Activated naive CD4-positive, alpha-beta T cell treated with anti-CD3 and anti-CD28 coated beads, Interleukin-2, amount 50 U/mL, for 72 hours (primary cell): ENCODE data around the gene COX17. TPM values are rescaled to one million over a fixed set of nuclear protein-coding genes. Genes with fewer than 3 reads are reported as not detected.

Source experiments
- ATAC-seq, 2 donors: fragments of 150-1000 bp; cut with Tn5 transposase; 2 replicates each; pipeline ENCODE4 v1.10.0; 2021; ENCODE audit warnings: mild to moderate bottlenecking in 2 of 2, moderate library complexity in 2 of 2
- DNase-seq, 2 donors: peaks; one replicate each; pipeline ENCODE4 v3.0.0; 2021 to 2022; ENCODE audit warnings: low spot score in 2 of 2
- H3K27ac Mint-ChIP-seq, 2 donors: one replicate each; pipeline ENCODE4 v1.8.0; 2022; ENCODE audit warnings: mild to moderate bottlenecking in 2 of 2, mixed read lengths in 2 of 2
- H3K36me3 Mint-ChIP-seq, 2 donors: one replicate each; pipeline ENCODE4 v1.8.0; 2022; ENCODE audit warnings: mixed read lengths in 2 of 2
- H3K9me3 Mint-ChIP-seq, 2 donors: one replicate each; pipeline ENCODE4 v1.8.0; 2022; ENCODE audit warnings: mixed read lengths in 2 of 2
- total RNA-seq, 2 donors: library from RNA; stranded (reverse); gene quantifications; one replicate each; pipeline ENCODE4 v1.2.3, GENCODE V29; 2022

COX17 gene
- total RNA-seq, 2 donors from 2014 or later, result 76.2 to 78.2 TPM

GRCh38 chr3:119659606-119660291 lies 17.5 kb downstream of the COX17 start:
- no peaks in the 10 kb centered on the region for H3K9me3 Mint-ChIP-seq
- H3K36me3 Mint-ChIP-seq, result no peaks in the 10 kb centered on the region
- ATAC-seq (no peak), DNase-seq (no peak)
- H3K27ac Mint-ChIP-seq, result no peak overlapping the region

- H3K36me3 Mint-ChIP-seq, result no peaks in the 10 kb centered on the region
Measured at GRCh38 chr3:119658994-119659393, 18.2 kb downstream of the COX17 start.

GRCh38 chr3:119657887-119658702 lies 19.1 kb downstream of the COX17 start:
- H3K9me3 Mint-ChIP-seq, result no peaks in the 10 kb centered on the region
- no peak for ATAC-seq
- DNase-seq, result no peak
- no peak overlapping the region for H3K27ac Mint-ChIP-seq
- H3K36me3 Mint-ChIP-seq, result no peaks in the 10 kb centered on the region

More at GRCh38 chr3:119658994-119659393, 18.2 kb downstream of the COX17 start:
- DNase-seq (no peak), ATAC-seq (no peak)
- Mint-ChIP-seq H3K9me3 (no peaks in the 10 kb centered on the region), H3K27ac (no peak overlapping the region)

- H3K9me3 Mint-ChIP-seq, result no peaks in the 10 kb centered on the region
- H3K27ac Mint-ChIP-seq, result no peak overlapping the region
- ATAC-seq (no peak), DNase-seq (no peak)
- H3K36me3 Mint-ChIP-seq, result no peaks in the 10 kb centered on the region
Measured at GRCh38 chr3:119653876-119654275, 23.3 kb downstream of the COX17 start.

DNA sequence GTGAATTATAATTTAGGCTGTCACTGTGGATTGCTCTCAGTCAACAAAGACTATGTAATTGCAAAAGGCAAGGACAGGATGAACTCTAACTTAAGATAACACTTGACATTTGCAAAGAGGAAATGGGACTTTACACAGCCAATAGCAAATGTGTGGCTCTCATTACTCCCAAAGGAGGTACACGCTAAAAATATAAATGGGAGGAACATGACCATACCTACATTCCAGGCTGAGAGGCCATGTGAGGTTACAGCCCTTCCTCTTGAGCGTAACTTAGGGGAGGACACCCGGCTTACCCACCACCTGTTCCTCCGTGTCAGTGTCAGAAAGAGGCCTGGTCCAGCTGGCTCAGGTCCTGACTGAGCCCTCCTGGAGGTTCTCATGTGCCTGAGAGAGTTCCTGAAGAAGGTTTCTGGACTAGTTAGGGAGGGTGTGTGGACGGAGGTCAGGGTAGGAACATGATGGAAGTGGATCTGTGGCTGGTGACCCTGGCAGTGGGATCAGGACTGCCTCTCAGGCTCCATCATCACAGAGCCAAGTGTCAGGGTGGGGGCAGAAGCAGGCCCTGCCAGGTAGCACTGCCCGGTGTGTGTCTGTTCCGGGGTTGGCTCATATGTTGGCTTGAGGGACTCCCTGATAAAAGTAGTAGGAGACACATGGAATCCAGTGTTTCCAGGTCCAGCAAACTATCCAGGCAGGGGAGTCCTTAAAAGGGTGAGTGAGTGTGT lies 24.7 kb downstream of the COX17 start:
- no peak for ATAC-seq
- no peaks in the 10 kb centered on the region for H3K9me3 Mint-ChIP-seq
- H3K36me3 Mint-ChIP-seq, result no peaks in the 10 kb centered on the region
- no peak overlapping the region for H3K27ac Mint-ChIP-seq
- DNase-seq, result no peak

- DNase-seq, result no peak
- no peaks in the 10 kb centered on the region for H3K36me3 Mint-ChIP-seq
- peak overlapping the region in 1 of 2 donors; percentile 27 for H3K27ac Mint-ChIP-seq
- ATAC-seq, result no peak
- no peaks in the 10 kb centered on the region for H3K9me3 Mint-ChIP-seq
Measured at GRCh38 chr3:119649761-119650160, 27.4 kb downstream of the COX17 start.

DNA sequence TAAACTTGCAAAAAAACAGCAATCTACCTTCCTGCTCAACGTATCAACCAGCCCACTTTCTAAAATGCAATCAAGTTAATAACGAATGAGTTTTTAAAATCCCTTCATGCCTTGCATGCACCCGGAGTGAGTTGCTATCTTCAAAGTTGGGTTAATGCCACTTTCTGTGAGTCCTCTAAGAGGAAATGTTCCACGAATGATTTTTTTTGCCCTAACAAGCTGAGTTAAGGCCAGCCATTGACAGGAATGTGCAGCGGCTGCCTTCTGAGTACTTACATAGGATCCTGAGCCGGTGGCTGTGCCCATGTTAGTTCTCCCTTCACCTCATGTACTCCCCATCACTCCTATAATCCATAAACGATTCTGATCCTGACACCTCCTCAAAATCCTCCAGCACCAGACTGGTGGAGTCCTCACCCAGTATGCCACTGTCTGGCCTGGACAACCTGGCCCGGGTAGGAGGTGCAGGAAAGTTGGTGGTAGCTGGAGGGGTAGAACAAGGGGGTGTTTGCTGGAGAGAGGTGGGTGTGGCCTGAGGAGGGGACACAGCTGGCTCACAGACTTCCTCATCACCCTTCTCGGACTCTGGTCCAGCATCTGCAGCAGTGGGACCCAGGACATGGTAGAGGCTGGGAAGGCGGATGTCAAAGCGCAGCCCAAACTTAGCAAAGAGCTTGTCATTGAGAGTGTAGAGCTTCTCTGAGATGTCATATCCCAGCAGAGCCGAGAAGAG lies 29.2 kb downstream of the COX17 start:
- Mint-ChIP-seq H3K27ac (no peak overlapping the region), H3K9me3 (no peaks in the 10 kb centered on the region), H3K36me3 (no peaks in the 10 kb centered on the region)
- ATAC-seq (no peak), DNase-seq (no peak)

DNA sequence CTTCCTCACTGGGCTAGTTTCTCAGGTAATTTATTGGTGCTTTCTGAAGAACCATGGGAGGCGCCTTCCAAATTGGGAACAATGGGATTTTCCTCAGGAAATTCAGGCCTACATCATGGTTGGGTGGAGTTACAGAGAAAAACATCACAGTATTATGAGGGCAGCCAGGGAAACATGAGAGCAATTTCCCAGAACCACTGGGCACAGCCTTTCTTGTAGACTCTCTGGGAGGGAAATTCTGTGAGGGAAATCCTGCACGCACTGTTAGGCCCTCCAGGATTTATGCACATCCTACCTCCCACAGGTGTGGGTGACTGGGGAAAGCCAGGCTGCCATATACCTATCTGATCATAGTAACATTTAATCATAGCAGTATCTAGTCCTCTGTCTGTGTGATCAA lies 30.0 kb downstream of the COX17 start:
- no peaks in the 10 kb centered on the region for H3K9me3 Mint-ChIP-seq
- ATAC-seq (no peak), DNase-seq (no peak)
- H3K27ac Mint-ChIP-seq, result no peak overlapping the region
- no peaks in the 10 kb centered on the region for H3K36me3 Mint-ChIP-seq

DNA sequence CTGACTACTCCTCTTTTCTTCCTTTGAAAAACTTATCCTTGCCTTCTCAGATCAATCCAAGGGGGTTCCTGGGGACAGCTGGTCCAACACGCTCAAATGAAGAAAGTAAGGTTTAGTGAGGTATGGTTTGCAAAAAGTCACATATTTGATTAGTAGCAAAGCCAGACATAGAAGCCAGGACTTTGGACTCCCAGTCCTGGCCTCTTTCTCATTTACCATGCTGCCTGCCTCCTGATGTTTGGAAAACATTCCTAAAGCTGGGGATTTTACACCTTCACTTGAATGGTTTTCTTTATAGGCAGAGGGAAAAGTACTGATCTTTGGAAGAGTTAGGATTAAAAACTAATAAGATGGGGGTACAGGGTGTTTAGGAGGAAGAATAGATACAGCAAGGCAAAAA lies 31.4 kb downstream of the COX17 start:
- H3K27ac Mint-ChIP-seq, result peak overlapping the region in 1 of 2 donors; percentile 22
- DNase-seq, result no peak
- ATAC-seq, result no peak
- H3K9me3 Mint-ChIP-seq, result peaks cover 0 to 5% of the 10 kb centered on the region in 2 donors
- H3K36me3 Mint-ChIP-seq, result peaks cover 0 to 8% of the 10 kb centered on the region in 2 donors

GRCh38 chr3:119644481-119644880 lies 32.7 kb downstream of the COX17 start:
- DNase-seq, result no peak
- Mint-ChIP-seq H3K9me3 (peaks cover 4 to 10% of the 10 kb centered on the region in 2 donors), H3K27ac (peak overlapping the region in 1 of 2 donors; percentile 44), H3K36me3 (peaks cover 8 to 21% of the 10 kb centered on the region in 2 donors)
- no peak for ATAC-seq

- Mint-ChIP-seq H3K27ac (peak overlapping the region; percentile 44 to 56), H3K36me3 (peaks cover 9 to 21% of the 10 kb centered on the region in 2 donors), H3K9me3 (peaks cover 5 to 10% of the 10 kb centered on the region in 2 donors)
- DNase-seq (no peak), ATAC-seq (no peak)
Measured at GRCh38 chr3:119643528-119643927, 33.7 kb downstream of the COX17 start.

DNA sequence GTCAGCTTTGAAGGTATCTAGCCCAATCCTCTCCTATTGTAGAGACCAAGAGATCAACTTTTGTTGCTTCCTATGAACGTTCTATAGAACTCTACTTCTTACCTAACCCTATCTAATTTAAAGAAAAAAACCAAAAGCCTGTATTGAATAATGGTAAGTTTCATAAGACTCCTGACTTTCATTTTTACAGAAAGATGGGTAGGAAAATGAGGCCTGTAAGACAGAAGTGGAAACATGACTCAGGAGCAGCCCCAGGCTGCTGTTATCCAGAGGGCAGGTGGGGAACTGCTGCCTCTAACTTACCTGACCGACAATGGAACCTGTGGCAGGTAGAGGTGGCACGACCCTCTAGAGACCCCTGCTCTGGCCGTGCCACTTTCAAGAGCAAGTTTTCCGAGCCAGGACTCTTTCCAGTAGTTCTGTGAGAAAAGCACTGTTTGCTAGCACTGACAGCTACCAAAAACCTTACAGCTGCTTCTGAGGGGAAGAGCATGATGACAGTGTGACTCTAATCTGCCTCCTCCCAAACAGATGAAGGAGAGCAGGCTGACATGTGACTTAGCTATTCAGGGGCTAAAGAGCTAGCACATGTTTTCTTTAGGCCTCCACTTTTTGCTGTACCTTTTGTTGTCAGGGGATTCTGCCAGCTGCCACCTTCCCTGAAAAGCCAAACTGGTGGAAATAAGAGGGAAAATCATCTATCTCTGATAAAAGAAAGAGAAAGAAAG lies 34.3 kb downstream of the COX17 start:
- Mint-ChIP-seq H3K27ac (peak overlapping the region; percentile 3 to 44), H3K9me3 (peaks cover 5 to 10% of the 10 kb centered on the region in 2 donors), H3K36me3 (peaks cover 9 to 23% of the 10 kb centered on the region in 2 donors)
- ATAC-seq (peak in 1 of 2 donors; percentile 46), DNase-seq (peak in 1 of 2 donors; percentile 12)

DNA sequence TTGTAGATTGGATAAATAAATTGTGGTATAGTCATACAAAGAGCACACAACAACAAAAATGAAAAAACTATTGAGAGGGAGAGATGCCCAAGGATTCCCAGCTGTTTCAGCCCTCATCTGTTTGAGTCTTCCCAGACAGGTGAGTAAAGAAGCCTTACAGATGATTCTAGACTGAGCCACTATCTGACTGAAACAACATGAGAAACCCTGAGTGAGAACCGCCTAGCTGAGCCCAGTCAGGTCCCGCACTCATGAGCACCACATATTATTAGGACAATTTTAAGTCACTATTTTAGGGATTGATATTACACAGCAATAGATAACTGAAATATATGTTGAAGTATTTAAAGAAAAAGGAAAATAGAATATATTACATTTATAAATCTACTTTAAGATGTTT lies 35.8 kb downstream of the COX17 start:
- DNase-seq (no peak), ATAC-seq (no peak)
- Mint-ChIP-seq H3K9me3 (peaks cover 5 to 10% of the 10 kb centered on the region in 2 donors), H3K36me3 (peaks cover 9 to 28% of the 10 kb centered on the region in 2 donors), H3K27ac (no peak overlapping the region)

DNA sequence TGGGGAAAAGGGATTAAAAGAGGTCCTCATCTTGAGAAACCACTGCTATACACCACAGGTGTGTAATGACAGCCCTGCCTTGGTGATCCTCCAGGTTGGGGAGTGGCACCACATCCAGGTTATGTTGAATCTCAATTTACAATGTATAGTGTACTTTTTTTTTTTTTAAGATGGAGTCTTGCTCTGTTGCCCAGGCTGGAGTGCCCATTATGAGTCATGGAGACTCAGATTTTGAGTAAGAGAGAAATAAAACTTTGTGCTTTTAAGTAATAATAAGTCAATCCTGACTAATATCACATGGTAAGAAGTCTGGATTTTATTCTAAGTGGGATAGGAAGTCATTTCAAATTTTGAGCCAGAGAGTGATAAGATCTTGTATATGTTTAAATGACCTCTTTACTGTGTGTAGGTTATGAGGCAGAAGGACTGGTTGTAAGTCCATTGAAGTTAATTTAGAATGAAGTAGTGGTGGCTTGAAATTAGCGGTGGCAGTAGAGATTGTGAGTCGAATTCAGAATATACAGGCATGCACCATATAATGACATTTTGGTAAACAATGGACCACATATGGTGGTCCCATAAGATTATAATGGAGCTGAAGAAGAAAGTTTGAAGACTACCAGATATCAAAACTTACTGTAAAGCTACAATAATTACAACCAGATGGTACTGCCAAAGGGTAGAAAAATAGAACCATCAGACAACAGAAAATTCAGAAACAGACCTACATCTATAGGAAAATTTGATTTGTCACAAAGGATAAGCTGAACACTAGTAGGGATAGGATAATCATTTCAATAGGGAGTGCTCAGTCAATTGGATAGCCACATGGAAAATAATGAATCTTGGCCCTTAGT lies 37.5 kb downstream of the COX17 start:
- Mint-ChIP-seq H3K9me3 (peaks cover 5 to 10% of the 10 kb centered on the region in 2 donors), H3K27ac (peak overlapping the region; percentile 98), H3K36me3 (peaks cover 9 to 28% of the 10 kb centered on the region in 2 donors)
- DNase-seq, result peak in 1 of 2 donors; percentile 19
- peak; percentile 56 to 60 for ATAC-seq
